Hematopoietic multipotent progenitor cell (in vitro differentiated cells): ENCODE data around the gene JADE3. TPM values are rescaled to one million over a fixed set of nuclear protein-coding genes. Genes with fewer than 3 reads are reported as not detected.
A peak's percentile ranks its signal among the peaks of the same experiment; 100 is the strongest.

Experiments
- DNase-seq, 3 donors: peaks; one replicate each; pipeline ENCODE4 v3.0.0-alpha.2; 2011 to 2015; ENCODE audit warnings: low read depth in 2 of 3, low spot score in 2 of 3
- total RNA-seq: library from RNA; depleted of rRNA; stranded (reverse); fragments of >200 nt; gene quantifications from one replicate; pipeline ENCODE4 v1.2.3, GENCODE V29; 2012

The JADE3 gene
- 5.7 TPM for total RNA-seq

DNA sequence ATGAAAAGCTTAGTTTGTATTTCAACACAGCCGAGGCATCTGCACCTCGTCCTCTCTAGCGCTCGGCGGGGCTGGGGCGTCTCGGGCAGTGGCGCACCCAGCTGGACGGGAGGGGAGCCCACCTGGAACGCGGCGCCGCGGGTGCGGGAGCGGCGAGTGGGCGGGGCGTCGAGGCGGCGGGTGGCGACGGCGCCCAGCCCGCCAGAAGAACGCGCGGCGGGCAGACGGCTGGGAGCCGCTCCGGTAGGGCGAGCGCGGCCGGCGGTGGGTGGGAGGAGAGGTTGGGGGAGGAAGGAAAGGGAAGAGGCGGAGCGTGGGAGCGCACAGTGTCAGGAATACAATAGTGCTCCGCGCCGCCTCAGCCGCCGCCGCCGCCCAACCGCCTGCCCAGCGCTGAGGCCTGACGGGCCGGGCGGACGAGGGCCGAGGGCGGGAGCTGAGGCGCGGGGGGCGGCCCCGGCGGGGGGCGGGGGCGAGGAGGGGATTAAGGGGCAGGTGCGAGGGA lies at the start of gene JADE3:
Gene JADE3, plus strand, starts transcription at position 324 of the 505 bp plus-strand sequence. CDS start 72,474 bp downstream, outside the sequence.
- DNase-seq = peak in 2 of 3 donors; percentile 60 to 62

DNA sequence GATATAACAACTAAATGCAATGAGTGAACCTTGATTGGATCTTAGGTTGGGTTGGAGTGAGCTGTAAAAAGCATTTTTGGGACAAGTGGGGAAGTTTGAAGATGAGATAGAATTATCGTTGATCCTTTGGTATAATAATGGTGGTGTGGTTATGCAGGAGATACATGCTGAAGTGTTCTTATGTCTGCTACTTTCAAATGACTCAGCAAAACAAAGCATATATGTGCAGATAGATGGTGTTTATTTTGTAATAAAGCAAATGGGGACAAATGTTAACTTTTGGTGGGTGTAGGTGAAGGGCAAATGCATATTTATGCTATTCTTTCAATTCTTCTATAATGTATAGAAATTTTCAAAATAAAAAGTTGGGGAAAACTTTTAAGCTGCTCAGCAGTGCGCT lies 49.1 kb upstream of the JADE3 start:
- no peak for DNase-seq

DNA sequence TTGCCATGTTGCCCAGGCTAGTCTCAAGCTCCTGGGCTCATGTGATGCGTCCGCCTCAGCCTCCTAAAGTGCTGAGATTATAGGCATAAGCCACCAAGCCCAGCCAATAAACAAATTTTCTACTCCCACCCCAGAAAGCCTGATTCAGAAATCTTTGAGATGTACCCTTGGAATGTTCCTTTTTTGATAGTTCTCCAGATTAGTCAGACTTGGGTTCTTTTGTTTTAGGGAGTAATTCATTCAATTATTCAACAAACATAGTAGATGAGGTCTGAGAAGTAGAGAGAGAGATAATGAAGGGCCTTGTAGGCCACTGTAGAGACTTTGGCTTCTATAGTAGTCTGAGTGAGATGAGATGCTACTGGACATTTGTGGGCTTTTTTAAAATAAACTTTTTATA lies 47.6 kb upstream of the JADE3 start:
- DNase-seq = no peak

DNA sequence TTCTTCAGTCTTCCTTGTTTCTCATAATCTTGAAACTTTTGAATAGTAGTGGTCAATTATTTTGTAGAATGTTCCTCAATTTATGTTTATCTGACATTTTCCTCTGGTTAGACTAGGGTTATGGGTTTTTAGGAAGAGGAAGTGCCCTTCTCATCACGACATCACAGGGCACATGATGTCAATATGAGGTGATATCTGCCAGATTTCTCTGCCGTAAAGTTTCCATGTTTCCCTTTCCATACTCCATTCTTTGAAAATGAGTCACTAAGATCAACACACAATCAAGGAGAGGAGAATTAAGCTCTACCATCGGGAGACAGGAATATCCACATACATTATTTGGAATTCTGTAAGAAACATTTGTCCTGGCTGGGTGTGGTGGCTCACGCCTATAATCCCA lies 46.9 kb upstream of the JADE3 start:
- DNase-seq = peak in 1 of 3 donors; percentile 4

DNA sequence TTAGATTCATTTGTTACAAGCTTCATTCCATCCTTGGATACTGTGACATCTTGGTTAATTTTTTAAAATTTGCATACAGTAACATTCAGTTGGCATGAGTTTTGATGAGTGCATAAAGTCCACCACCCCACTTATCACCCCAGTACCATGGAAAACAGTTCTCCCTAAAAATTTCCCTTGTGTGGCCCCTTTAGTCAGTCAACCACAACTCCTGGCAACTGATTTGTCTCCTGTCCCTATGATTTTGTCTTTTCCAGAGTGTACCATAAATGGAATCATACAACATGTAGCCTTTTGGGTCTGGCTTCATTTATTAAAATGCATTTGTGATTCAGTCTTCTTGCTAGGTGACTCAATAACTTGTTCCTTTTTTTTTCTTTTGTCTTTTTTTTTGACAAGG lies 45.5 kb upstream of the JADE3 start:
- DNase-seq = no peak

DNA sequence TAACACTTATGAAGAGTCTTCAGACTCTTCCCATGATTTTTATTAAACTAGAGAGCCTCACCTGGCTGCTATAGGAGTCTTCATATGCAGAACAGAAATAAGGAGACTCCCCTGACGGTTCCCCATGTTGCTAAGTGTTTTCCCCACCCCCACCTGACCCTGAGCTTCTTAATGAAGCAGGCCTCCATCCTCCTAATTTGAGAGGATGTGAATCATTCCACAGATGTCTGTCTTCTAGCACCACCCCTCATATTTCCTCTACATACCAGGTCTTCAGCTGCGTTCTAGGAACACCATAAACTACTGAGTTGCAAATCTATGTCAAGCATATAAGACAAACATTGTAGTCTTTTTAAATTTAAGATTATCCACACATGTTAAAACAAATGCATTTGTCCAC lies 38.5 kb upstream of the JADE3 start:
- no peak for DNase-seq

DNA sequence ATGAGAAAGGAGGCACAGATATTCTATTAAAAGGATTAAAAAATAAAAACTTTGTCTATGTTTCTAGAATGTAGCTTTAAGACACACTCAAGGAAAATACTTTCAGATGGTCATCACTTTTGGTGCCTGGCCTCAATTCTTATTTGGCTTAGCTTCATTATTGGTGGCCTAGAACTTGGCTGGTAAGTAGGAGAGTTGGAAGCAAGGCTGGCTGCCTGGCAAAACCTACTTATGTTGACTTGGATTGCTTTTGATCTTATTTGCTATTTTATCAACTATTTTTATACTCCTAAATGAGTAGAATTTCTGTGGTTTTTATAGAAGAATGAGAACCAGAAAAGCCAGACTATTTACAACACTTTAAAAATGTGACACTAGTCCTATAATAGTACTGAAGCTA lies 35.3 kb upstream of the JADE3 start:
- no peak for DNase-seq

DNA sequence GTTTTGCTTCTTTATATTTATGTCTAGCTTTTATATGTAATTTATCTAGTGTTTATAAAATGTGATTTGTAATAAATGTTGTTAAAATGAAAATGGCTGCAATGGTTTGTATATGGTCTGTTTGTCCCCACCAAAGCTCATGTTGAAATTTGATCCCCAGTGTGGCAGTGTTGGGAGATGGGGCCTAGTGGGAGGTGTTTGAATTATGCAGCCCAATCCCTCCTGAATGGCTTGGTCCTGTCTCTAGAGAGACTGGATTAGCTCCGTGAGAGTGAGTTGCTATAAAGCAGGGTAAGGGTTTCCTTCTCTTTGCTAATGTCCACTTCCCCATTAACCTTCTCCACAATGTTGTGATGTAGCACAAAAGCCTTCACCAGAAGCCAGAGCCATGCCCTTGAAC lies 30.0 kb upstream of the JADE3 start:
- DNase-seq = no peak

DNA sequence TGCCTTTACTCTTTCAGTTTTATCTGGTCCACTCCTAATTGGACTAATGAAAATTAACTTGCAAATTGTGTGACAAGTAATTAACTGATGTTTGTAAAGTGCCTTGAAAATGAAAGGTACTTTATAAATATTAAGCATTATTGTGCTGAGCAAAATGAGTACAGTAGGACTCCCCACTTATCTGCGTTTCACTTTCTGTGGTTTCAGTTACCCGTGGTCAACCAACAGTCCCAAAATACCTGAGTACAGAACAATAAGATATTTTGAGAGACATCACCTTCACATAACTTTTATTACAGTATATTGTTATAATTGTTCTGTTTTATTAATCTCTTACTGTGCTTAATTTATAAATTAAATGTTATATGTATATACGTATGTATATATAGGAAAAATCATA lies 27.4 kb upstream of the JADE3 start:
- DNase-seq = no peak

DNA sequence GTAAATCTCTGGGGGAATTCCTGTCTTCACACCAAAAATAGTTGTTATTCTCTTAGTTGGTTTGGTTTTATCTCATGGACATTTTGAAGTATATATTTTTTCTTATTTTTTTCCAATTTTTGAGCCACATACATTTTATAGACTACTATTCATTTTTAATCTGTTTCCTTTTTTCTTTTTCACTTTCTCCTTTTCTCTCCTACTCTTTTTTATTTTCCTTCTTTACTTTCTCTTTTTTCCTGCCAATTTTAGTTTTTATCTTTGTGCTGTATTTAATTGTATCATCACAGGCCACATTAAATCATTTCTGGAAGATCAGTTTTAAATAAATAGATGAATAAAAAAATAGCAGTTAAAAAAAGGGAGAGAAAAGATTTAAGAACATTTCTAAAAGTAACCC lies 14.0 kb upstream of the JADE3 start:
- DNase-seq = no peak

DNA sequence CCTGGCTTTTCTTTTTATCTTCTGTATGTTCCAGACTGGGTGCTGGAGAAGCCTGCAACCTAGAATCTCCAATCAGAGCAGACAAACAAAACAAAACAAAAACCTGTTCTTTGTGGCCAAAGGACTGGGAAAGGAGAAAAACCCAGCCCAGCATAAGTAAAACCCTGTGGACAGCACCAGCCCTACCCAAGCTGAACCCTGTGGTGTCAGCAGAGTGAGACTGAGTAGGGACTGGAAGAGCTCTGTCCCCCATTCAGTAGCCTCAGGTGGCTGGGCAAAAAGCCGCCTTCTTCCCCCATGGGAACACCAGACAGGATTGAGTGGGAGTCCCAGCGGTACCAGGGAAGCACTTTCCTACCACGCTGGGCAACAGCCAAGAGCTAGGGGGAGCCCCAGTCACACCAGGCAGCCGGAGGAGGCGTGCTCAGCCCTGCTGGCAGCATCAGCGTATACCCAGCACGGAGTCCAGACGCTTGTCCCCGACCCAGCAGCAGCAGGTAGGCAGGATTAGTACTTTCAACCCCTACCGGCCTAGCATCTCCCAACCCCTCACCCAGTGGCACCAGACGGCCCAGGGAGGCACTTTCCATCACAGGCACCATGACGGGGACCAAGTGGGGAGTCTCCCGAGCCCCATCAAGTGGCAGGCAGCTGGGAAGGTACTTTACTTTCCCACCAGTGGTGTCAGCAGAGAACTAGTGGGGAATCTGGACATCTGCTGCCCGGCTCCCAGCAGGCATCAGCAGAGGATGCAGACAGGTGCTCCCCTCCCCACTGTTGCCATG lies 8.6 kb upstream of the JADE3 start:
- DNase-seq = peak in 2 of 3 donors; percentile 55 to 67

DNA sequence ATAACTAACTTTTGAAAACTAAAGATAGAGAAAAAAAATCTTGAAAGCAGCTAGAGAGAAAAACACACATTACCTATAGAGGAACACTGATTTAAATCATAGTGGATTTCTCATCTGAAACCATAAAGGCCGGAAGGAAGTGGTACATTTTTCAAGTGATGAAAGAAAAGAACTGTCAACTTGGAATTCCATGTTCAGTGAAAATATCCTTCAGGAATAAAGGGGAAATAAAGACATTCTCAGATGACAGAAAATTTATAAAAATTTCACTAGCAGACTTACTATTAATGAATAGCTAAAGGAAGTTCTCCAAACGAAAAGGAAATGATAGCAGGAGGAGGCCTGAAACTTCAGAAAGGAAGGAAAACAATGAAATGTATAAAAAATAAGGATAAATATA lies 7.6 kb upstream of the JADE3 start:
- no peak for DNase-seq

DNA sequence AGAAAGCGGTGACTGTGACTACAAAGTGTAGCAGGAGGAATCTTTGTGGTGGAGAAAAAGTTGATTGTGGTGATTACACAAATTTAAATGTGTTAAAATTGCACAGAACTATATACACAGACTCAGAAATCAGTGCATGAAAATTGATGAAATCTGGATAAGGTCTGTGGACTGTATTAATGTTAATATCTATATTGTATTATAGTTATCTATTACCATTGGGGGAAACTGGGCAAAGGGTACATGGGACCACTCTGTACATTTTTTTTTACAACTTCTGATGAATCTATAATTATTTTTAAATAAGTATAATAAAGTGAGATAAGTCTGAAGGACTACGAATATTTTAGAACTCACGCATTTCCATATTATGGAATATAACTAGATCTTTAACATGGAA lies 1.8 kb upstream of the JADE3 start:
- no peak for DNase-seq

DNA sequence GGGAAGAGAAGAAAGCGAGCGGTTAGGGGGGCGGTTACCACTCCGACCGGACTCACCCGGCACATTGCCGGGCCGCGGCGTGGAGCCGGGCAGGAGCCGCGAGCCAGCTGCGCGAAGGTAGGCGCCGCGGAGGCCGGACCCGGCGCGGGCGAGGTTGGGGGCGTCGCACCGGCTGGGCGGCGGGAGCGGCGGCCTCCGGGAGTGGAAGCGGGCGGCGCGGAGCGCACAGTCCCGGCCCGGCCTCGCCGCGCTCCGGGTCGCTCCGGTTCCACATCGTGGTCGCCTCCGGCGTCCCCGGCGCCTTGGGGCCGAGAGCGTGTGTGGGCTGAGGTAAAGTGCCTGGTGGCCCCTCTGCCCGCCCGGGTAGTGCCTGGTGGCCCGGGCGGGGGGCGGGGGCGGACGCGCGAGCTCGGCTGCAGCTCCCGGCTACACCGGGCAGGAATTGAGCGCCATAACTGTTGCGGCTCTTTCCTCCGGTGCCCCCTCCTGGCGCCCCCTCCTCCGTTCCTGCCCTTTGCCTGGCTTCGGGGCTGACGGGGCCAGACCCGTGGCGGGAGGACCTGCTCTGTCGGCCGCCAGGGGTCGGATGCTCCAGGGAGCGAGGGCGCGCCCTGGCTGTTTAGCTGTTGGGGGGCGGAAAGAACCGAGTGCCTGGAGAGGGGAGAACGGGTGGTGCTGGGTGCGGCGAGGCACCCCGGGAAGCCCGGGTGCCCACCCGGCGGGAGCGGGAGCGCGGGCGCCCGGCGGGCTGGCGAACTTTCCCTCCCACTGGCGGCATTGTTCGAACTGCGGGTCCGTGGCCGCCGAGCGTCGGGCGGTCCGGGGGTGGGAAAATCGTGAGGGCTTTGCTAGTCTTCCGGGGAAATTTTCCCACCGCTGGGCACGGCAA lies 626 bp downstream of the JADE3 start:
- DNase-seq = peak in 2 of 3 donors; percentile 69 to 70

DNA sequence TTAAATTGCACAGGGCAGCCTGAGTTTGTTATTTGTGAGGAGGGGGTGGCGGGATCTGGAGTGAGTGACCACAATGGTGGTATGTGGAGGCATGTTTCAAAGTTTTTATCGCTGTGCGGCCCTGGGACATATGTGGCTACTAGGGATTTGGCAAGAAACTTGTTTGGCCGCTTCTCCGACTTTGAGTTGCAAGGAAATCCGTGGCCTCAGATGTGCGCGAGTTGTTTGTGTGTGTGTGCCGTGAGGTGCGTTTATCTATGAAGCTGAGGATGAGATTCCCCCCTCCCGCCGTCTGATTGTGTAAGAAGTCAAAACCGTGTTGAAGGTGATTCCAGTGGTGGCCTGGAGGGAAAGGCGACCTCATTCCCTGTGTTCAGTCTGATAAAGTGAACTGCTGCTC lies 1.4 kb downstream of the JADE3 start:
- peak in 1 of 3 donors; percentile 2 for DNase-seq

DNA sequence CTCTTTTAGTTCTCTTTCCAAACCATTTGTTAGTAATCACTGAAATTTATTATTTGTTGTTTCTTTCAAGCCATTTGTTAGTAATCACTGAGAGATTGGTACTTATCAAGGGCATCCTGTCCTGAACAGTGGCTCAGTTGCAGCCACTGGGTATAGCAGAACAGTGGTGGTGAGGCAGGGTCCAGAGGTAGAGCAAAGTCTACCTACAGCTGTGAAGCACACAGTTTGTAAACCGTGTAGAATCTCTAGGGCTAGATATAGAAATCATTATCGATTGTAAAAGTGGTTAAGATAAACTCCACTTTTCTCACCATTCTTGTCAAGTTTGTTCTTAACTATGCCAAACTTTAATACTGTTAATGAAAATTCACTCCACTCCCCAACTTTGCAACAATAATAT lies 4.1 kb downstream of the JADE3 start:
- no peak for DNase-seq

DNA sequence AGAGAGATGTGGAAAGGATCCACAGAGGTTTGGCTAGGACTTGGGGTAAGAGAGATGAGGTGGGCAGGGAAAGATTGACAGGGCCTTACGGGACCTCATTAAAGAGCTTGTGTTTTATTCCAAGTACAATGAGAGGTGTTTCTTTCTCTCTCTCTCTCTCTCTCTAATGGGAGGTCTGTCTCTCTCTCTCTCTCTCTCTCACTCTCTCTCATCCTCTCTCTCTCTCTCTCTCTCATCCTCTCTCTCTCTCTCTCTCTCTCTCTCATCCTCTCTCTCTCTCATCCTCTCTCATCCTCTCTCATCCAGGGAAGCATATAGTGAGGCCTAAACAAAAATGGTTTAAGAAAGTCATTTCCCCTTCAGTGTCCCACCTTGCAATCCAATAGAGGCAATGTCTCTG lies 5.4 kb downstream of the JADE3 start:
- DNase-seq = no peak

DNA sequence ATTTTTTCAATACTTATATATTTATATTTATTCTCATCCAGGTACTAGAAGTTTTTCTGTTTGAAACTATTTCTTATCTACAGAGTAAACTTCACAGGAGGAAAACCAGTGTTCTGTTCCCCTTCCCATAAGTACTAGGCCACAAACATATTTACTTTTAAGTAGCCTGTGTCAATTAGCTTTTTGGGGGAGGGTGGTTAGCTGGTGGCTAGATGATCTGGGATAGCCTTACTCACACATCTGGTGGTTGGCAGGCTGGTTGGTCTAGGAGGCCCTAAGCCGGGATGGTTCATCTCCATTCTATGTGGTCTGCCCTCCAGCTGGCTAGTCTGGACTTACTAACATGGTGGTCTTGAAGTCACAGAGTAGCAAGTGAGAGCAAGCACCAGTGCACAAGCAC lies 6.2 kb downstream of the JADE3 start:
- no peak for DNase-seq

DNA sequence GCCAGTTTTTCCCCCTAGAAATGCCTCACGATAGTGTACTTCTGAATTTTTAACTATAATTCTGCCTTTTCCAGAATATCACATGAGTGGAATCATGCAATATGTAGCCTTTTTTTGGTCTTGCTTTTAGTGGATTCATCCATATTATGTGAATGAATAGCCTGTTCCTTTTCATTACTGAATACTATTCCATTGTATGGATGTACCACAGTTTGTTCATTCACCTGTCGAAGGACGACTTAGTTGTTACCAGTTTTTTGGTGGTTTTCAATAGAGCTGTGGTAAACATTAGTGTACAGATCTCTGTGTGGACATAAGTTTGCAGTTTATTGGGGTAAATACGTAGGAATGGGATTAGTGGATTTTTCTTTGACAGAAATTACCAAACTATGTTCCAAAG lies 8.0 kb downstream of the JADE3 start:
- no peak for DNase-seq

DNA sequence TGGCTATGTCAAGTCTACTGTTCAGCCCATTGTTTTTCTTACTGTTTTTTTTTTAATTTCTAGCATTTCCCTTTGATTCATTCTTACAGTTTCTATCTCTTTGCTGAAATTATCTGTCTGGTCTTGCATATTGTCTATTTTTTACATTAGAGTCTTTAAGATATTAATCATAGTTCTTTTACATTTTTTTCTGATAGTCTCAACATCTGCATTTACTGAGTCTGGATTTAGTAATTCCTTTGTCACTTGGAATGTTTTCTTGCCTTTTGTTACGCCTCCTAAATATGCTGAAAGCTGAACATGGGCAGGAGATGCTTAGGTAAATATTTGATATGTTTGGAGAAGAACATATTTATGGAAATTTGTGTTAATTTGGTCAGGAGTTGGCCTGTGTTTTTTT lies 10.4 kb downstream of the JADE3 start:
- DNase-seq = no peak

DNA sequence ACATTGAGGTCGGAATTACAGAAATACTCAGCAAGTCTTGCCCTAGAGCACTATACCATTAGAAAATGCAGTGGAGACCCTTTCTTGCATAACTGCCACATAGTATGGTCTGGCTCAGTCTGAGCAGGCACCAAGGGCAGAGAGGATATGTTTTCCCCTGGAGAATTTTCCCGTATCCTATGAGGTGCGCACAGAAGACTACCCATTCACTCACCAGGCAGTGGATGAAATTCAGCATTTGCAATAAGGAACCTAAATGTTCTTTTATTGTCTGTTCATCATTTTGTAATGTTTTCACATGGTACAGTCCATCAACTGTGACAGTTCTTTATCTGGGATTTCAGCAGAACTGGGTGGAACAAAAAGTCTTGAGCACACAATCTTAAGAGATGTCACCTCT lies 15.5 kb downstream of the JADE3 start:
- DNase-seq = no peak
